Stimulated activated CD4-positive, alpha-beta T cell treated with anti-CD3 and anti-CD28 coated beads, Interleukin-1b, Interleukin-23, amount 100 ng/mL, for 4 hours (primary cell): ENCODE data around the gene DDX28.

Experiments used
- DNase-seq, 2 donors: peaks; one replicate each; pipeline ENCODE4 v3.0.0-alpha.2; 2020; ENCODE audit warnings: low read depth in 2 of 2

The DDX28 gene

DNA sequence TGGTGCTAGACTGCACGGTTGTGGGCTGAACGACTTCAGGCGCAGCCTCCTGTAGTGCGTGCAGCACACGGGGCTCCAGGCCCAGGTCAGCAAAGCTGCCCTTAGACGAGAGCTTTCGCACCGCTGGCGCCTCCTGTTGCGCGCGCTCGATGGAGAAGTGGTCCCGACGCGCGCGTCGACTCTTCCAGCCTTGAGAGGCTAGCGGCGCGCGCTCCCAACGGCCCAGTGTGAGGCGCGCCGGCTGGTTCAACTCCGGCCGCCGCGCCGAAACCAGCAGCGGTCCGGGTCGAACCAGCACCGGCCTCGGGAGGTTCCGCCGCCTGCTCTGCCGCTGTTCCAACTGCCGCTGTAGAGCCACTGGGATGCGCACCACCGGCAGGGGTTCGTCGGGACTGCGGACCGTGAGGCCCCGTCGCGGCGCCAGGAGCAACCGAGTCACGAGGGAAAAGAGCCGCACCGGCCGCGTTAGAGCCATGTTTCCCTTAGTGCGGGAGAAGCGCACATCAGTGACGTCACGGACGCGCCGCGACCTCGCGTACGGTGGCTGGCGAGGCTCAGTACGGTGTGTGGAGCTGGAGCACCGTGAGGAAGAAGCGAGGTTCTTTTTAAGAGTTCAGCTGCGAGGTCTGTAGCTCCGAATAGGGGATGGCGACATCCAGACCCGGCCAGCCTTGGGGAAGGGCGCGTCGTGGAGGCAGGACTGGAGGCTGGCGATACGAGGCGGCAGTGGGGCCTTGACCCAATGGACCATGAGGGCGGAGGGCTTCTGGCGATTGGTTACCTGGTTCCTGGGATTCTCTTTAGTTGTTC lies at the start of gene DDX28, which contains the start of gene DUS2:
TSS of gene DDX28 (minus strand) at position 505 of the 810 bp plus-strand sequence. CDS start at position 475, 30 bp downstream.
TSS of gene DUS2 (plus strand) at position 557 of the 810 bp plus-strand sequence. CDS start 14,740 bp downstream, outside the sequence.
- DNase-seq, result peak; percentile 91 to 92

GRCh38 chr16:68072038-68072695 lies 49.1 kb upstream of the DDX28 start:
- no peak for DNase-seq

DNA sequence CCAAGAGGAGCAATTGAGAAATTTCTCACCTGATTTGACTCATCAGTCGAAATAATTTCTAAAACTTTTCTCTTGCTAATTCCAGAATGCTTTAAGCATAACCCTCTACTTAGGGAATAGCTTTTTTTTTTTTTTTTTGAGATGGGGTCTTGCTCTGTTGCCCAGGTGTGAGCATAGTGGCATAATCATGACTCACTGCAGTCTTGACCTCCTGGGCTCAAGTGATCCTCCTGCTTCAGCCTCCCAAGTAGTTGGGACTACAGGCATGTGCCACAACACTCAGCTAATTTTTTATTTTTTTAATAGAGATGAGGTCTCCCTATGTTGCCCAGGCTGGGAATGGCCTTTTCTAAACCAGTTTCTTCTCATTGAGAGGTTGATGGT lies 48.5 kb upstream of the DDX28 start:
- DNase-seq, result no peak

GRCh38 chr16:68070806-68071517 lies 47.9 kb upstream of the DDX28 start:
- no peak for DNase-seq

- no peak for DNase-seq
Observed at GRCh38 chr16:68070249-68070730, 47.3 kb upstream of the DDX28 start.

DNA sequence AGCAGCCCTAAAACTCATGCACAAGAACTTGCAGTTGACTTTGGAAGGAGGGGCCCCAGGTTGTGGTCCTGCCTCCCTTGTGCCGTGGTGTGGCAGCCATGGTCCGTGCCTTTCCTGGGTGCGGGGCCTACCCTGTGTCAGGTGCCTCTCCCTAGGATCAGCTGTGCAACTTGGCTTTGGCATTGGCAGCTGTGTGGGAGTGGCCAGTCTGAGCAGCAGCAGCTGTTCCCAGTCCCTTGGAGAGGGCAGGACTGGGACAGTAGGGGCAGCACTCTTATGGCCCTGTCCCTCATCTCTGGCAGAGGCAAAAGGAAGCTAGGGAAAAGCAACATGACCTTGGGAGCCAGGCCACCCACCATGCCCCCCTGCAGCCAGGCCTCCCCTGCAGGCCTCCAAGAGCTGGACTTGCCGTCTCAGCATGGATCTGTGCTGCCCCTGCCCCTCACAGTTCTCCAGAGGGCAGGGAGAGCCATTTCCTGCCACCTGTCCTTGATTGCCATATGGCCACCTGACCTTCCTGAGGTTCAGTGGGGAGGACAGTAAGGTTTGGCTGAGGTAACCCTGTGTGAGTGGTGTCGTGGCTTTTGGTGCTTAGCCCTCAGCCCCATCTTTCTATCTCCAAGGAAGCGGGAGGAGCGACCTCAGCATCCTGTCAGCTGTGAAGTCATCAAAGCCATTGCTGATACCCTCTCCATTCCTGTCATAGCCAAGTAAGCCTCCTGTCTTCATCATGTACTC lies 46.6 kb upstream of the DDX28 start:
- DNase-seq, result no peak

- no peak for DNase-seq
Observed at GRCh38 chr16:68068926-68069325, 45.9 kb upstream of the DDX28 start.

GRCh38 chr16:68066763-68067162 lies 43.7 kb upstream of the DDX28 start:
- no peak for DNase-seq

- DNase-seq, result no peak
Observed at GRCh38 chr16:68065716-68066305, 42.8 kb upstream of the DDX28 start.

DNA sequence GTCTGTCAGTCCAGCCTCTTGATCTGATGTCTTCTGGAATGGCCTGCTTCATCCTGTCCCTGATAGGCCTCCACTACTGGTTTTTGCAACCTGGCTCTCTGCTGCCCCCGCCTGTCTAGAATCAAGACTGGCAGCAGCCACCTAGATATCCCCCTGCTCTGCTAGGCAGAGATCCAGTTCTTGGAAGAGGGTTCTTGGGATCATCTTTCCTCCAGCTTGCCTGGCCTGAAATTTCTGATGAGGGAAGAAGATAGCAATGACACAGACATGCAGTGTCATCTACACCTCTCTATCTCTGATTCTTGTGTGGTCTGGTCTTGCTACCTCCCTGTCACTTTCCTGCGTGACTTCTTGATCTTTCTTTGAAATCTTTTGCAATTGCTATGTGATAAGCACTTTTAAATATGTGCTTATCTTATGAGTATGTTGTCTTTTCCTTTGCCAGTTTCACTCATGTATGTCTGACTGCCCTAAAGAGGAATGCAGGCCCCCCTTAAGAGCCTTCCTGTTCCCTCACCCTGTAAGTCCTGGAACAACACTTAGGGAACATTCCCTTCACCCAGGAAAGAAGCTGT lies 41.8 kb upstream of the DDX28 start:
- DNase-seq, result peak; percentile 55 to 66

- DNase-seq, result no peak
Observed at GRCh38 chr16:68062910-68063393, 39.9 kb upstream of the DDX28 start.

DNA sequence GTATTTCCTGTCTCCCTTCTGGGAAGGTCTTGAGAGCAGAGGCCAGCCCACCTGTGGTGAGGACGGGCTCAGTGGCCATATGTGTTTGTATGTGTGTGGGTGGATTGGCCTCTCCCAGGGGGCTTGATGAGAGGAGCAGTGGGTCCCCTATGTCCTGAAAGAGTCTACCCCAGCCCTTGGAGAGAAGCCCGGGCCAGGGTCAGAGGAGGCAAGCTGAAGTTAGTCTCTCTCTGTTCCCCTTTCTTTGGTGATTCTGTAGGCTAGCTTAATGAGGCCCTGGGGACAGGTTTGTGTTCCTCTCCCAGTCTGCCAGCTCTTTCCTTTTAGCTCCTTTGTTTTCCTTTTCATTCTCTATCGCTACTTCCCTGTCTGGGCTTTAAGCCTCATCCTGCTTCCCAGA lies 38.4 kb upstream of the DDX28 start:
- DNase-seq, result no peak

DNA sequence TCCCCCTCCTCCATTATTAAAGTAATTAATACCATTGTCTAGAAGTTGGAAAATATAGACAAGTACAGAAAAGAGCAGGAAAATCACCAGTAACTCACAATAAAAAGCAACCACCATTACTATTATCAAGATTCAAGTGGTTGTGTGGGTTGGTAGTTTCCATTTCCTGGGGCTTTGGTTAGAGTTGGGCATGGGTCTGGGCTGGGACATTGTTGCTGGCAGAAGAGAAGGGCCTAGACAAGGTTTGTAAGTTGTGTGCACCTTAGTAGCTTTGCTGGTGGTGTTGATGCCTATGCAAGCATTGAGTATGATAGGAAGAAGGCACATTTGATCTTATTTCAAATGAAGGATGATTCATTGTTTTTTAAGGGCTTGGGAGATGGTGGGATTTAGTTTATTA lies 36.8 kb upstream of the DDX28 start:
- DNase-seq, result no peak

GRCh38 chr16:68055395-68055794 lies 32.4 kb upstream of the DDX28 start:
- DNase-seq, result no peak

- no peak for DNase-seq
Observed at GRCh38 chr16:68049449-68049848, 26.4 kb upstream of the DDX28 start.

GRCh38 chr16:68047987-68048386 lies 25.0 kb upstream of the DDX28 start:
- DNase-seq, result no peak

DNA sequence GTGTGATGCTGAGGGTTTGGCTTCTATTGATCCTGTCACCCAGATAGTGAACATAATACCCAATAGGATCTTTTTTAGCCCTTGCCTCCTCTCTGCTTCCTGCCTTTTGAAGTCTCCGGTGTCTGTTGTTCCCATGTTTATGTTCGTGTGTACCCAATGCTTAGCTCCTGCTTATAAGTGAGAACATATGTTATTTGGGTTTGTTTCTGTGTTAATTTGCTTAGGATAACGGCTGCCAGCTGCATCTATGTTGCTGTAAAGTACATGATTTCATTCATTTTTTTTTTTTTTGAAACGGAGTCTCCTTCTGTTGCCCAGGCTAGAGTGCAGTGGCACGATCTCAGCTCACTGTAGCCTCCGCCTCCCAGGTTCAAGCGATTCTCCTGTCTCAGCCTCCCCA lies 23.1 kb upstream of the DDX28 start:
- no peak for DNase-seq

DNA sequence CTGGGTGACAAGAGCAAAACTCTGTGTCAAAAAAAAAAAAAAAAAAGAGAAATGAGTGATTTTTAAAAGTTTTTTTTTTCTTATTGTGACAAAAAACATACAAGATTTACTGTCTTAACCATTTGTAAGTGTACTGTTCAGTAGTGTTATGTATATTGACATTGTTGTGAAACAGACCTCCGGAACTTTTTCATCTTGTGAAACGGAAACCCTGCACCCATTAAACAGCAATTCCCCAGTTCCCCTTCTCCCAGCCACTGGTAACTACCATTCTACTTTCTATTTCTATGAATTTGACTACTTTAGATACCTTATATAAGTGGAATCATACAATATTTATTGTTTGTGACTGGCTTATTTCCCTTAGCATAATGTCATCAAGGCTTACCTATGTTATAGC lies 18.8 kb upstream of the DDX28 start:
- no peak for DNase-seq

DNA sequence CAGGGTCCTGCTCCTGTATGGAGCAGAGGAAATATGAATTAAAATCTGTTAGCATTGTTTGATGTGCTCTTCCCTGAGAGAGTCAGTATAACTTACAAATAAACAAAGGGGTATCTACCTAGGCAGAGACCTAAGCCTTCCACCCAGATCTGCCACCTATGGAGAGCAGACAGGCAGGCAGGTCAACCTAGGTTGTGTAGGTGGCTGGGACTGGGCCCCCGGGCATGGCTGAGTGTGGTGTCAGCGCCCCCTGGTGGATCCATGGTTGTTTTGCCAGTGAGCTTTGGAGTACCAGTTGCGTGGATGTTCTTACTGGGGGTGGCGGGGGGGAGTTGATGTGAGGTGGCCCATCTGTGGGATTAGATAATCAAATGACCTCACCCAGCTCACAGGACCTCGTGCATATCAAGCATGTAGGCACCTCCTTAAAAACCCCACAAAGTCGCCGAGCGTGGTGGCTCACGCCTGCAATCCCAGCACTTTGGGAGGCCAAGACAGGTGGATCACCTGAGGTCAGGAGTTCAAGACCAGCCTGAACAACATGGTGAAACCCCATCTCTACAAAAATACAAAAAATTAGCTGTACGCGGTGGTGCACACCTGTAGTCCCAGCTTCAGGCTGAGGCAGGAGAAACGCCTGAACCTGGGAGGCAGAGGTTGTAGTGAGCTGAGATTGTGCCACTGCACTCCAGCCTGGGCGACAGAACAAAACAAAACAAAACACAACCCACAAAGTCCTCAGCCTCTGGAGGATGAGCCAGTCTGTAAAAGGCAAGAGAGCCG lies 17.7 kb upstream of the DDX28 start:
- peak; percentile 85 to 89 for DNase-seq
